DMS53 treated with DMSO at 0.1 percent for 48 hours (cell line): ENCODE data around the gene SPART.

Experiments used
- DNase-seq: peaks from one replicate; lab custom pipeline; 2025; ENCODE audit not compliant: unreplicated experiment; lab: John Stamatoyannopoulos, UW

The SPART gene

GRCh38 chr13:36258831-36259230 is 87.4 kb downstream of the SPART start:
- DNase-seq: no peak
